ENCODE results near the gene ARHGAP29. TPM values are rescaled to one million over a fixed set of nuclear protein-coding genes. Genes with fewer than 3 reads are reported as not detected.

ARHGAP29 gene
- total and polyA plus RNA-seq, 2 donors (not counting 1 experiment from before 2014, with no cell fraction given) = 26.6 to 37.3 TPM

DNA sequence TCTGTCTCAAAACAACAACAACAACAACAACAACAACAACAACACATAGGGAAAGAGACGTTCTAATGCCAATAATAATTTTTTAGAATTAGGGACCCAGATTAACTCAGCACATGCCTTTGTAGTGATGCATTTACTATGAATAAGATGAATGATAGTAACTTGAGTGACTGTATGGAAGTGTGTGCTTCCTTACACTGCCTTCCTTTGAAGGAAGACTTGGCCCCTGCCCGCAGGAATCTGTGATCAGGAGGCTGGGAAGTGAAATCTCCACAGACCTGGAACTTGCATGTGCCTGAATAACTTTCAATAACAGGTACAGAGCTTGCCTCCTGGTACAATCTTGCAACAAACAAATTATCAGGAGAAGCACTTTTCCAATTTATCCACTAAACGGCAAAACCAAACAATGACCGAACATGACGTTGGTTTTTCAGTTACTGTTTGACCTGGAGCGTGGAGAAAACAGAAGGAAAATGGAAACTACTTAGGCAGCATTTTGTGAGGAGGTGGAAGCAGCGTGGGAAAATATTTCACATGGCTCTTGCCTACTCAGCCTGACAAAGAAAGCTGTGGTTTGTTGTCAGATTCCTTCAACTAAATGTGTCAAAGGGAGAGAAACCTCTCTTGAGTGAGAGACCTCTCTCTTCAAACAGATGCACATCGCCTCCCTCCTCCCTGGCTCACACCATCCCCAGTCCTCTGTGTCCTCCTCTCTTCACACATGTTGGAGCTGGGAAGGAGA lies 106.4 kb downstream of the ARHGAP29 start:
- Histone ChIP-seq H3K4me2 (ENCODE audit: extremely low read depth, insufficient read depth, low read length) (no peak overlapping the region), H3K36me3 (ENCODE audit: control insufficient read depth, insufficient read depth, low read length) (no peaks in the 10 kb centered on the region), H3K27me3 (ENCODE audit: control insufficient read depth, insufficient read depth, low read length) (no peaks in the 10 kb centered on the region), H3K9ac (ENCODE audit: insufficient read depth, low read length) (no peak overlapping the region), H3K27ac (ENCODE audit: insufficient read depth, low read length) (no peak overlapping the region), H3K4me1 (ENCODE audit: control insufficient read depth, extremely low read depth, insufficient read depth, low read length) (peaks cover 3% of the 10 kb centered on the region), H3K79me2 (ENCODE audit: control insufficient read depth, insufficient read depth, low read length) (no peaks in the 10 kb centered on the region), H3K4me3 (replicated peaks in 1 of 4; ENCODE audit: control extremely low read depth in 1 of 4, insufficient read depth in 1 of 4, low read depth in 3 of 4, low read length in 4 of 4) (no peak overlapping the region), H2AFZ (ENCODE audit: low read length) (no peak overlapping the region), H4K20me1 (ENCODE audit: control insufficient read depth, extremely low read depth, insufficient read depth, low read length) (no peaks in the 10 kb centered on the region), H3K9me3 (ENCODE audit: control insufficient read depth, insufficient read depth, low read depth, low read length) (no peaks in the 10 kb centered on the region)
- DNase-seq (ENCODE audit: low read depth in 2 of 2) = peak in 1 of 2 donors; percentile 86
- TF ChIP-seq EZH2 (IDR thresholded peaks at IDR 0.05; ENCODE audit: low read length, missing control alignments) (no peak), CTCF (conservative IDR thresholded peaks at IDR 0.05 in 1 of 2, IDR thresholded peaks at IDR 0.05 in 1 of 2; ENCODE audit: low read depth in 1 of 2, low read length in 2 of 2) (no peak)

DNA sequence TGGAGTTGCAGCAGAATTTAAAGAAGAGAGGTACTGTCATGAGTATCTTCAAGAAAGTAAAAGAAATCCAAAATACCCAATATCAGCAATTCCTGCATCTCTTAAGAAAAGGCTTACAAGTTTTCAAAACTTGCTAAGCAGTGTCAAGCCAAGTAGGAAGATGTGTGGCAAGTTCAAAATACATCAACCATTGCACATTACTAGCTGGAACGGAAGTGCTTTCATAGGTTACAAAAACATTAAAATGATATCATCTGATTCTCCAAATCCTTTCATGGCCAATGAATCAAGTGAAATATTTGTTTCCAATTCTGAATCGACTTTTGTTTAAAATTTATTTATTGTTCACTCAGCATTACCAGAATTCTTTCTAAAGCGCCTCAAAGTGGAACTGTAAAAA lies 110.7 kb downstream of the ARHGAP29 start:
- DNase-seq (ENCODE audit: low read depth in 2 of 2) = no peak
- Histone ChIP-seq H3K27me3 (ENCODE audit: control insufficient read depth, insufficient read depth, low read length) (no peaks in the 10 kb centered on the region), H3K36me3 (ENCODE audit: control insufficient read depth, insufficient read depth, low read length) (no peaks in the 10 kb centered on the region), H3K27ac (ENCODE audit: insufficient read depth, low read length) (no peak overlapping the region), H3K9me3 (ENCODE audit: control insufficient read depth, insufficient read depth, low read depth, low read length) (no peaks in the 10 kb centered on the region), H3K4me2 (ENCODE audit: extremely low read depth, insufficient read depth, low read length) (no peak overlapping the region), H3K4me1 (ENCODE audit: control insufficient read depth, extremely low read depth, insufficient read depth, low read length) (peaks cover 3% of the 10 kb centered on the region), H3K4me3 (replicated peaks in 1 of 4; ENCODE audit: control extremely low read depth in 1 of 4, insufficient read depth in 1 of 4, low read depth in 3 of 4, low read length in 4 of 4) (no peak overlapping the region), H4K20me1 (ENCODE audit: control insufficient read depth, extremely low read depth, insufficient read depth, low read length) (no peaks in the 10 kb centered on the region), H3K79me2 (ENCODE audit: control insufficient read depth, insufficient read depth, low read length) (no peaks in the 10 kb centered on the region), H3K9ac (ENCODE audit: insufficient read depth, low read length) (no peak overlapping the region), H2AFZ (ENCODE audit: low read length) (no peak overlapping the region)
- no peak for TF ChIP-seq CTCF (conservative IDR thresholded peaks at IDR 0.05 in 1 of 2, IDR thresholded peaks at IDR 0.05 in 1 of 2; ENCODE audit: low read depth in 1 of 2, low read length in 2 of 2)
- no peak for TF ChIP-seq EZH2 (IDR thresholded peaks at IDR 0.05; ENCODE audit: low read length, missing control alignments)

GRCh38 chr1:94125551-94126514 lies 111.6 kb downstream of the ARHGAP29 start:
- H3K4me1 ChIP-seq (ENCODE audit: control insufficient read depth, extremely low read depth, insufficient read depth, low read length) = no peaks in the 10 kb centered on the region
- H3K27ac ChIP-seq (ENCODE audit: insufficient read depth, low read length) = no peak overlapping the region
- H3K9me3 ChIP-seq (ENCODE audit: control insufficient read depth, insufficient read depth, low read depth, low read length) = no peaks in the 10 kb centered on the region
- no peaks in the 10 kb centered on the region for H3K36me3 ChIP-seq (ENCODE audit: control insufficient read depth, insufficient read depth, low read length)
- H3K27me3 ChIP-seq (ENCODE audit: control insufficient read depth, insufficient read depth, low read length) = no peaks in the 10 kb centered on the region
- no peaks in the 10 kb centered on the region for H4K20me1 ChIP-seq (ENCODE audit: control insufficient read depth, extremely low read depth, insufficient read depth, low read length)
- H3K9ac ChIP-seq (ENCODE audit: insufficient read depth, low read length) = no peak overlapping the region
- no peak for DNase-seq (ENCODE audit: low read depth in 2 of 2)
- H3K4me3 ChIP-seq (replicated peaks in 1 of 4; ENCODE audit: control extremely low read depth in 1 of 4, insufficient read depth in 1 of 4, low read depth in 3 of 4, low read length in 4 of 4) = no peak overlapping the region
- no peak for TF ChIP-seq EZH2 (IDR thresholded peaks at IDR 0.05; ENCODE audit: low read length, missing control alignments)
- no peak for TF ChIP-seq CTCF (conservative IDR thresholded peaks at IDR 0.05 in 1 of 2, IDR thresholded peaks at IDR 0.05 in 1 of 2; ENCODE audit: low read depth in 1 of 2, low read length in 2 of 2)
- no peaks in the 10 kb centered on the region for H3K79me2 ChIP-seq (ENCODE audit: control insufficient read depth, insufficient read depth, low read length)
- no peak overlapping the region for H2AFZ ChIP-seq (ENCODE audit: low read length)
- no peak overlapping the region for H3K4me2 ChIP-seq (ENCODE audit: extremely low read depth, insufficient read depth, low read length)

Data from fibroblast of lung (primary cell).